HEK293T (cell line): ENCODE results near the gene FBRSL1.
A peak's percentile ranks its signal among the peaks of the same experiment; 100 is the strongest.
"Not testable (repeated sequence)": the region's sequence is repeated elsewhere in the genome, so short reads cannot be mapped to it uniquely, and the experiment has no call there.

Experiments used
- CTCF ChIA-PET: fragments of 350-600 bp; formaldehyde crosslinking; extraction: SDS; loops from one replicate; lab custom pipeline; 2021; ENCODE audit warnings: antibody characterized with exemption, inconsistent platforms; lab: Yijun Ruan, JAX
- POLR2A ChIA-PET: fragments of 350-600 bp; formaldehyde crosslinking; extraction: SDS; loops from one replicate; lab custom pipeline; 2020; ENCODE audit warnings: antibody characterized with exemption, inconsistent platforms; lab: Yijun Ruan, JAX
- DNase-seq: peaks from one replicate; pipeline ENCODE4 v3.0.0; 2012; ENCODE audit warnings: mixed read lengths; ENCODE audit errors: extremely low spot score
- ARNT ChIP-seq: fragments of 450-650 bp; IDR thresholded peaks from 2 replicates; pipeline ENCODE4 v1.6.1; 2017; ENCODE audit warnings: mild to moderate bottlenecking
- BHLHE40 ChIP-seq: fragments of 450-650 bp; IDR thresholded peaks from 2 replicates; pipeline ENCODE4 v1.6.1; 2016; ENCODE audit warnings: mild to moderate bottlenecking, moderate library complexity, borderline replicate concordance
- CTBP1 ChIP-seq: fragments of 450-650 bp; IDR thresholded peaks from 2 replicates; pipeline ENCODE4 v1.6.1; 2016; ENCODE audit warnings: borderline replicate concordance
- ELF4 ChIP-seq: fragments of 450-650 bp; IDR thresholded peaks from 2 replicates; pipeline ENCODE4 v1.6.1; 2017; ENCODE audit warnings: antibody characterized with exemption
- FOXA1 ChIP-seq: fragments of 450-650 bp; IDR thresholded peaks from 2 replicates; pipeline ENCODE4 v1.6.1; 2016; ENCODE audit warnings: mild to moderate bottlenecking
- FOXK2 ChIP-seq: fragments of 450-650 bp; IDR thresholded peaks from 2 replicates; pipeline ENCODE4 v1.6.1; 2016; ENCODE audit warnings: mild to moderate bottlenecking
- FOXM1 ChIP-seq: fragments of 450-650 bp; IDR thresholded peaks from 2 replicates; pipeline ENCODE4 v1.6.1; 2017; ENCODE audit warnings: mild to moderate bottlenecking, borderline replicate concordance
- HDGF ChIP-seq: fragments of 450-650 bp; IDR thresholded peaks from 2 replicates; pipeline ENCODE4 v1.6.1; 2017; ENCODE audit warnings: antibody characterized with exemption, borderline replicate concordance
- L3MBTL2 ChIP-seq: fragments of 450-650 bp; conservative IDR thresholded peaks from 2 replicates; pipeline ENCODE4 v1.6.1; 2016; ENCODE audit warnings: mild to moderate bottlenecking
- LEF1 ChIP-seq: fragments of 450-650 bp; IDR thresholded peaks from 2 replicates; pipeline ENCODE4 v1.6.1; 2017; ENCODE audit warnings: mild to moderate bottlenecking, borderline replicate concordance
- NFRKB ChIP-seq: fragments of 450-650 bp; IDR thresholded peaks from 2 replicates; pipeline ENCODE4 v1.6.1; 2016; ENCODE audit warnings: mild to moderate bottlenecking, moderate library complexity
- SP1 ChIP-seq: fragments of 450-650 bp; IDR thresholded peaks from 2 replicates; pipeline ENCODE4 v1.6.1; 2017
- SUZ12 ChIP-seq: fragments of 450-650 bp; IDR thresholded peaks from 2 replicates; pipeline ENCODE4 v1.6.1; 2016; ENCODE audit warnings: mild to moderate bottlenecking
- TARDBP ChIP-seq: fragments of 450-650 bp; IDR thresholded peaks from 2 replicates; pipeline ENCODE4 v1.6.1; 2016
- ZNF384 ChIP-seq: fragments of 450-650 bp; IDR thresholded peaks from 2 replicates; pipeline ENCODE4 v1.6.1; 2016
- TF ChIP-seq, protein P1 (sequence below): fragments of 450-650 bp; IDR thresholded peaks from 2 replicates; pipeline ENCODE4 v1.6.1; 2016

FBRSL1 gene

GRCh38 chr12:132471858-132472255, 18.1 kb upstream of the FBRSL1 start:
- ChIA-PET POLR2A (no interaction called here), CTCF (no interaction called here)
- DNase-seq, result no peak
- TF ChIP-seq, protein P1, sequence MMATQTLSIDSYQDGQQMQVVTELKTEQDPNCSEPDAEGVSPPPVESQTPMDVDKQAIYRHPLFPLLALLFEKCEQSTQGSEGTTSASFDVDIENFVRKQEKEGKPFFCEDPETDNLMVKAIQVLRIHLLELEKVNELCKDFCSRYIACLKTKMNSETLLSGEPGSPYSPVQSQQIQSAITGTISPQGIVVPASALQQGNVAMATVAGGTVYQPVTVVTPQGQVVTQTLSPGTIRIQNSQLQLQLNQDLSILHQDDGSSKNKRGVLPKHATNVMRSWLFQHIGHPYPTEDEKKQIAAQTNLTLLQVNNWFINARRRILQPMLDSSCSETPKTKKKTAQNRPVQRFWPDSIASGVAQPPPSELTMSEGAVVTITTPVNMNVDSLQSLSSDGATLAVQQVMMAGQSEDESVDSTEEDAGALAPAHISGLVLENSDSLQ, result no peak
- no peak for TF ChIP-seq FOXK2
- TF ChIP-seq SP1, result no peak

GRCh38 chr12:132472386-132472785, 17.6 kb upstream of the FBRSL1 start:
- POLR2A ChIA-PET, result no interaction called here
- DNase-seq, result no peak
- CTCF ChIA-PET, result no interaction called here
- TF ChIP-seq LEF1 (no peak), ZNF384 (no peak), FOXM1 (no peak), SUZ12 (no peak), BHLHE40 (no peak), TARDBP (no peak), CTBP1 (no peak), L3MBTL2 (no peak), FOXK2 (no peak), SP1 (no peak), NFRKB (no peak)
- TF ChIP-seq, protein P1, result no peak

DNA sequence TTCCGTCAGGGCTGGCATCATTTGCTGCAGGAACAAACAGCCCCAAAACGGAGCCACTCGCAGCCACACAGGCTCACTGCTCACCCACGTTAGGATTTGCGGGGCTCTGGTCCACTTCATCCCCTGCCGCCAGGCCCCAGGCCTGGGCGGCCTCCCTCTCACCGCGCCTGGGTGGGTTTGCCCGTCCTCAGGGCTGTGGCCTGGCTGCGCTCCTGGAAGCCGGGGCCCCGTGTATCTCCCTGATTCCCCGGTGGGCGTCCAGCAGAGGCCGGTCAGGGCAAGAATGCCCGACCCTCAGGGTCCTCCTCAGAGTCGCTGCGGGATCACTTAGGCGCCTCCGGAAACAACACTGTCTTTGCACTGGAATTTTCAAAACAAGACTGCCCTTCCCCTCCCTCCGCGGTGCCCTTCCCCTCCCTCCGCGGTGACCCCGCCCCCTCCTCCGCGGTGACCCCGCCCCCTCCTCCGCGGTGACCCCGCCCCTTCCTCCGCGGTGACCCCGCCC, 15.7 kb upstream of the FBRSL1 start:
- ChIA-PET POLR2A (no interaction called here), CTCF (no interaction called here)
- TF ChIP-seq FOXM1 (no peak), FOXK2 (no peak), ARNT (no peak), CTBP1 (no peak), FOXA1 (no peak), BHLHE40 (no peak), NFRKB (no peak), LEF1 (no peak), ELF4 (no peak), ZNF384 (no peak), SUZ12 (no peak), HDGF (no peak), L3MBTL2 (no peak), TARDBP (no peak), SP1 (no peak)
- TF ChIP-seq, protein P1, result no peak
- DNase-seq, result no peak

GRCh38 chr12:132474799-132475303, 15.1 kb upstream of the FBRSL1 start:
- POLR2A ChIA-PET, CTCF ChIA-PET, DNase-seq: not testable (repeated sequence)

- ChIA-PET CTCF (interaction anchor here (1.0 kb wide), 1 partner anchor 48 kb away, joined by 4 read pairs; no protein-coding TSS in a partner anchor), POLR2A (no interaction called here)
- DNase-seq, result peak; percentile 44
- TF ChIP-seq NFRKB (no peak), FOXM1 (no peak)
Observed at GRCh38 chr12:132475304-132476037, 14.5 kb upstream of the FBRSL1 start.

DNA sequence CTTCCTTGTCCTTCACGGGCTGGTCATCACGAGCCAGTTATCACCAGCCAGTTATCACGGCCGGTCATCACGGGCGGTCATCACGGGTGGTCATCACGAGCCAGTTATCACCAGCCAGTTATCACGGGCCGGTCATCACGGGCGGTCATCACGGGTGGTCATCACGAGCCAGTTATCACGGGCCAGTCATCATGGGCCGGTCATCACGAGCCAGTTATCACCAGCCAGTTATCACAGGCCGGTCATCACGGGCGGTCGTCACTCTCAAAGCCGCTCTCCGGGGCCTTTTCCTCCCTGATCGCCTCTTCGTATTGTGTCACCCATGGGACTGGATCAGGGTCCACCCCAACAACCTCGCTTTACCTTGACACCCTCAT, 13.9 kb upstream of the FBRSL1 start:
- ChIA-PET CTCF (interaction anchor here (1.0 kb wide), 1 partner anchor 48 kb away, joined by 4 read pairs; no protein-coding TSS in a partner anchor), POLR2A (no interaction called here)
- TF ChIP-seq ELF4 (no peak), SUZ12 (no peak), LEF1 (no peak), FOXM1 (no peak), SP1 (no peak), ARNT (no peak), NFRKB (no peak), BHLHE40 (no peak), ZNF384 (no peak), CTBP1 (no peak)
- TF ChIP-seq, protein P1, result no peak
- no peak for DNase-seq
